Gastroesophageal sphincter (tissue), 3 donors: ENCODE data around the gene CLASP1.
"Not testable (repeated sequence)": the region's sequence is repeated elsewhere in the genome, so short reads cannot be mapped to it uniquely, and the experiment has no call there.

ENCODE experiments used
- EP300 ChIP-seq: sonication (generic); formaldehyde crosslinking; IDR thresholded peaks from one replicate; pipeline ENCODE4 v1.6.1; 2017; ENCODE audit warnings: antibody characterized with exemption, mild to moderate bottlenecking
- POLR2A ChIP-seq, 2 donors: fragments of 450-650 bp; IDR thresholded peaks; one replicate each; pipeline ENCODE4 v1.6.1; 2017; ENCODE audit warnings: antibody characterized with exemption in 2 of 2, mild to moderate bottlenecking in 2 of 2, moderate library complexity in 1 of 2
- POLR2AphosphoS5 ChIP-seq: sonication (generic); formaldehyde crosslinking; IDR thresholded peaks from one replicate; pipeline ENCODE4 v1.6.1; 2017; ENCODE audit warnings: antibody characterized with exemption
- TF ChIP-seq, protein P1 (sequence below), 4 experiments: fragments of 200-600 bp in 2 of 4; fragments of 450-650 bp in 2 of 4; sonication (generic) in 1 of 4; IDR thresholded peaks; one replicate each; pipeline ENCODE4 v1.5.1; 2017 to 2019; ENCODE audit warnings: antibody characterized with exemption in 4 of 4, mild to moderate bottlenecking in 2 of 4, moderate library complexity in 2 of 4

GRCh38 chr2:121438290-121438689, 211.0 kb downstream of the CLASP1 start:
- TF ChIP-seq, protein P1, sequence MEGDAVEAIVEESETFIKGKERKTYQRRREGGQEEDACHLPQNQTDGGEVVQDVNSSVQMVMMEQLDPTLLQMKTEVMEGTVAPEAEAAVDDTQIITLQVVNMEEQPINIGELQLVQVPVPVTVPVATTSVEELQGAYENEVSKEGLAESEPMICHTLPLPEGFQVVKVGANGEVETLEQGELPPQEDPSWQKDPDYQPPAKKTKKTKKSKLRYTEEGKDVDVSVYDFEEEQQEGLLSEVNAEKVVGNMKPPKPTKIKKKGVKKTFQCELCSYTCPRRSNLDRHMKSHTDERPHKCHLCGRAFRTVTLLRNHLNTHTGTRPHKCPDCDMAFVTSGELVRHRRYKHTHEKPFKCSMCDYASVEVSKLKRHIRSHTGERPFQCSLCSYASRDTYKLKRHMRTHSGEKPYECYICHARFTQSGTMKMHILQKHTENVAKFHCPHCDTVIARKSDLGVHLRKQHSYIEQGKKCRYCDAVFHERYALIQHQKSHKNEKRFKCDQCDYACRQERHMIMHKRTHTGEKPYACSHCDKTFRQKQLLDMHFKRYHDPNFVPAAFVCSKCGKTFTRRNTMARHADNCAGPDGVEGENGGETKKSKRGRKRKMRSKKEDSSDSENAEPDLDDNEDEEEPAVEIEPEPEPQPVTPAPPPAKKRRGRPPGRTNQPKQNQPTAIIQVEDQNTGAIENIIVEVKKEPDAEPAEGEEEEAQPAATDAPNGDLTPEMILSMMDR (IDR thresholded peaks at IDR 0.05): not testable (repeated sequence)
- peak; percentile 11 for TF ChIP-seq POLR2AphosphoS5
- not testable (repeated sequence) for TF ChIP-seq EP300; POLR2A (IDR thresholded peaks at IDR 0.05)
